HG02588 (cell line): ENCODE measurements around the gene ALG12.

Experiments used
- ATAC-seq: cut with Tn5 transposase; IDR thresholded peaks from one replicate; pipeline ENCODE4 v1.9.1; 2021; ENCODE audit warnings: mild to moderate bottlenecking, moderate library complexity; ENCODE audit not compliant: unreplicated experiment

ALG12 gene

GRCh38 chr22:49958366-49958921 lies 40.2 kb upstream of the ALG12 start:
- ATAC-seq = no peak

- ATAC-seq = no peak
These were observed 39.7 kb upstream of the ALG12 start for GRCh38 chr22:49957826-49958365.

GRCh38 chr22:49956914-49957825 lies 38.9 kb upstream of the ALG12 start:
- no peak for ATAC-seq

- no peak for ATAC-seq
These were observed 38.2 kb upstream of the ALG12 start for GRCh38 chr22:49956418-49956770.

- no peak for ATAC-seq
These were observed 37.6 kb upstream of the ALG12 start for GRCh38 chr22:49955581-49956417.

GRCh38 chr22:49954991-49955580 lies 36.8 kb upstream of the ALG12 start:
- no peak for ATAC-seq

GRCh38 chr22:49954354-49954753 lies 36.1 kb upstream of the ALG12 start:
- ATAC-seq = no peak

- no peak for ATAC-seq
These were observed 35.6 kb upstream of the ALG12 start for GRCh38 chr22:49953680-49954344.

- ATAC-seq = no peak
These were observed 34.9 kb upstream of the ALG12 start for GRCh38 chr22:49953027-49953679.

GRCh38 chr22:49951986-49952896 lies 34.0 kb upstream of the ALG12 start:
- no peak for ATAC-seq

GRCh38 chr22:49951678-49951985 lies 33.4 kb upstream of the ALG12 start:
- ATAC-seq = no peak

- ATAC-seq = no peak
These were observed 32.9 kb upstream of the ALG12 start for GRCh38 chr22:49951000-49951677.

GRCh38 chr22:49950396-49950994 lies 32.3 kb upstream of the ALG12 start:
- ATAC-seq = no peak

GRCh38 chr22:49949914-49950292 lies 31.7 kb upstream of the ALG12 start:
- no peak for ATAC-seq

GRCh38 chr22:49948958-49949913 lies 31.0 kb upstream of the ALG12 start:
- no peak for ATAC-seq

- ATAC-seq = no peak
These were observed 30.1 kb upstream of the ALG12 start for GRCh38 chr22:49948116-49948957.
